NCI-H1105 (cell line): ENCODE results near the gene CAMTA2.
A peak's percentile ranks its signal among the peaks of the same experiment; 100 is the strongest.
"Not testable (repeated sequence)": the region's sequence is repeated elsewhere in the genome, so short reads cannot be mapped to it uniquely, and the experiment has no call there.

Source experiments
- DNase-seq: peaks from one replicate; lab custom pipeline; 2025; lab: John Stamatoyannopoulos, UW

Gene CAMTA2

GRCh38 chr17:4986951-4987766, at the start of gene CAMTA2:
CAMTA2 (minus strand) TSS chr17:4987675; CDS start chr17:4986222, 1,453 bp downstream.
- peak; percentile 93 for DNase-seq

GRCh38 chr17:5035315-5035714, 47.8 kb upstream of the CAMTA2 start, which contains the start of gene SLC52A1:
SLC52A1 (minus strand) TSS chr17:5035426; CDS start chr17:5034606, 820 bp downstream.
- peak; percentile 60 for DNase-seq

DNA sequence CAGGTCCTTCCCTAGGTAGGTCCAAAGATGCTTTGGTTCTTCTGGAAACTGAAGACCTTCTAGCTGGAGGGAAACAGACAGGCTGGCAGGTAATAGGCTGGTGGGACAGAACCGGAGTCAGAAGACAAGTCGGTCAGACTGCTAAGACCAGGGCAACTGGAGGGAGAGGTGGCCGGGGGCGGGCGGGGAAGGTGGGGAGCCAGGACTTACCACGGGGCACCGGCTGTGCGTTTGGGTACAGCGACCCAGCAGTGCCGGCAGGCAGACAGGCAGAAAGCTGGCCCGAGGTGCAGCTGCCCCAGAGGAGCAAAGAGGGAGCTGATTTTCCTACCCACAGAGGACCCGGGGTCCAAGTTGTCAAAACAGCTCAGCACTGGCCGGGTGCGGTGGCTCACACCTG, 47.2 kb upstream of the CAMTA2 start:
- DNase-seq: no peak

DNA sequence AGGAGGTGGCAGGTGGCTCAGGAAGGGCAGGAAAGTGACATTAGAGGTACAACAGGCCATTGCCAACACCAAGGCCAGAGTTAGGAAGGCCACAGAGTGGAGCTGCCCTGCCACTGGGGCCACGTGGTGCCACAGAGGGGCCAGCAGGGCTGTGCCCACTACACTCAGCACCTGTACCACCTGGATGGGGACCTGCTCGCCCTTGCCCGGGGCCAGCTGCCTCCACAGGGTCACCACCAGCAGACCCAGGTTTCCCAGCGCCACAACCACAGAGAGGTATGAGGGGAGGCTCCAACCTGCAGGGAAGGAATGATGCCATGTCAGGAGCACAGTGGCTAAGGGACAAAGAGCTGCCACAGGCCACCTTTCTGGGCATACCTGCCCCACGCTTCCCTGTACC, 46.6 kb upstream of the CAMTA2 start:
- no peak for DNase-seq

DNA sequence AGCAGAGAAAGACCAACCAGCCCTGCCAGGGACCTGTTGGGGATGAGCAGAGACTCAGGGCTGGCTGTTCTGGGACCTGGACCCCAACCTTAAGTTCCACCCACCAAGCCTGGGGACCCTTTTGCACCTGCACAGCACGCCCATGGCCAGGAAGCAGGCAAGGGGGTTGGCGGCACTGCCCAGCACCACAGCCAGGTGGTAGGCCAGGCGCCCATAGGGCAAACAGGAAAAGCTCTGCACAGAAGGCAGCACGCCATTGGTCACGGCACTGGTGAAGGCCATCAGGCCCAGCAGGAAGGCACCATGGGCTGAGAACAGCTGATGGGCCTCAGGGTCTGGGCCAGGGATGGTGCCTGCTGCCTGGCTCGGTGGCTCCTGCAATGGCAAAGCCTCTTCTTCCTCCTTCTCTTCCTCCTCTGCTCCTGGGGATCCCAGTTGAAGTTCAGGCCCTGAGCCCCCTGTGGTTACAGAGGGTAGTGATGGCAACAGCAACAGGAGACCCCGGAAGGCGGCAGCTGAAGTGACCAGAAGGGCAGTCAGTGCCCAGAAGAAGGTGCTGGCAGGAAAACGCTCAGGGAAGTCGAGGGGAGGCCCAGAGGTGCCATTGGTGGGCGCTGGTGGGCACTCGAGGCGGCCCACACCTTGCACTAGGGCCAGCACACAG, 46.0 kb upstream of the CAMTA2 start:
- DNase-seq: no peak

GRCh38 chr17:5032865-5033264, 45.4 kb upstream of the CAMTA2 start:
- DNase-seq: no peak

DNA sequence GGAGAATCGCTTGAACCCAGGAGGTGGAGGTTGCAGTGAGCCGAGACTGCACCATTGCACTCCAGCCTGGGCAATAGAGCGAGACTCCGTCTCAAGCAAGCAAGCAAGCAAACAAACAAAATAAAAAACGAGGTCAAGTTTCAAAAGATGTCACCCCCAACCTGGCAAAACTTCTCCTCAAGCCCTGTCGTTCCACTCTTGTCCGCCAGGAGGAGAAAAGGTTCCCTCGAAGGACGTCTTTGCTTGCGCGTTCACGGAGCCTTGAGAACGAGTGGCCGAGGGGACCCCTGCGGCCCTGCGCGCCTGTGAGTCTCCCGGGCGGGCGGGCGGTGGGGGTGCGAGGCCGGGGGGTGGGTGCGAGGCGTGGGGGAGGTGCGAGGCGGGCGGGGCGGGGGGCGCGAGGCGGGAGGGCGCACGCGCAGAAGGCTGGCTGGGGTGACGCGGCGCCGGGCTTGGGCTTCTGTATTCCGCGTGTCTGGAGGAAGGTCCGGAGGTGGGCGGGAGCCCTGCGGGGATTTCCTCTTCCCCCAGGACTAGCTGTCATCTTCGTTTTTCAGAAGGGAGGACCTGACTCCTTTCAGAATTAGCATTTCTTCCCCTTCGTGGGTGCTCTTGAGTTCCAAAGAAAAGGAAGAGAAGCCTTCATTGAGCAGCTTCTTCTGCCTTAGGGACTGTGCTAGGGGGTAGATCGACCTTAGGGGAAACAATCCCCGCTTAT, 44.0 kb upstream of the CAMTA2 start:
- peak; percentile 67 for DNase-seq

GRCh38 chr17:5030168-5030567, 42.7 kb upstream of the CAMTA2 start:
- DNase-seq: not testable (repeated sequence)

- DNase-seq: no peak
Observed at GRCh38 chr17:5027916-5028315, 40.4 kb upstream of the CAMTA2 start.

DNA sequence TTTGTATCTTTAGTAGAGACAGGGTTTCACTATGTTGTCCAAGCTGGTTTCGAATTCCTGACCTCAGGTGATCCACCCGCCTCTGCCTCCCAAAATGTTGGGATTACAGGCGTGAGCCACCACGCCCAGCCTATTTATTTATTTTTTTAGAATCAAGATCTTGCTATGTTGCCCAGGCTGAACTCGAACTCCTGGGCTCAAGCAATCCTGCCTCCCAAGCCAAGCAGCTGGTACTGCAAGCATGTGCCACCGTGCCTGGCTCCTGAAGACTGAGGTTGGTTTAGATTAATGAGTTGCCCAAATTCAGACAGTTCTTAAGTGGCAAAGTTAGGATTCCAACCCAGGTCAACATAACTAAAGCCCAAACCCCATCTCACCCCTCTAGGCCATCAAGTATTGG, 39.8 kb upstream of the CAMTA2 start:
- DNase-seq: no peak

DNA sequence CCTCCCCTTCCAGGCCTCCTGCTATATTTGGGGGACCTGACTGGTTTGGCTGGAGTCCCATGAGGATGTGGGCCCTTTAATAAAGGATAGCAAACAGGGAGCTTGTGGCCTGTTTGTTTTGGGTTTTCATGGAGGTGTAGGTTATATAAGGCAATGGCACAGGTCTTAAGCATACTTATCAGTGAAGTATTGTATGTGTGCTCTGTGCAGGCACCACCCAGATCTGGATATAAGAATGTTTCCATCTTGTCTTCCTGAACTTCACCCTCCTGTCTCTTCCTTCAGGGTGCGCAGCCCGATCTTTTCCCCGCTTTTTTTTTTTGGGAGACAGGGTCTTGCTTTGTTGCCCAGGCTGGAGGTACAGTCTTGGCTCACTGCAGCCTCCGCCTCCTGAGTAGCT, 37.1 kb upstream of the CAMTA2 start:
- no peak for DNase-seq

DNA sequence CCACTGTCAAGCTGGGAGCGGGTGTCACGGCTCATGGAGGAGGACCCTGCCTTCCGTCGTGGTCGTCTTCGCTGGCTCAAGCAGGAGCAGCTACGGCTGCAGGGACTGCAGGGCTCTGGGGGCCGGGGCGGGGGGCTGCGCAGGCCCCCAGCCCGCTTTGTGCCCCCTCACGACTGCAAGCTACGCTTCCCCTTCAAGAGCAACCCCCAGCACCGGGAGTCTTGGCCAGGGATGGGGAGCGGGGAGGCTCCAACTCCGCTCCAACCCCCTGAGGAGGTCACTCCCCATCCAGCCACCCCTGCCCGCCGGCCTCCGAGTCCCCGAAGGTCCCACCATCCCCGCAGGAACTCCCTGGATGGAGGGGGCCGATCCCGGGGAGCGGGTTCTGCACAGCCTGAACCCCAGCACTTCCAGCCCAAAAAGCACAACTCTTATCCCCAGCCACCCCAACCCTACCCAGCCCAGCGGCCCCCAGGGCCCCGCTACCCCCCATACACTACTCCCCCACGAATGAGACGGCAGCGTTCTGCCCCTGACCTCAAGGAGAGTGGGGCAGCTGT, 36.2 kb upstream of the CAMTA2 start:
- DNase-seq: no peak

DNA sequence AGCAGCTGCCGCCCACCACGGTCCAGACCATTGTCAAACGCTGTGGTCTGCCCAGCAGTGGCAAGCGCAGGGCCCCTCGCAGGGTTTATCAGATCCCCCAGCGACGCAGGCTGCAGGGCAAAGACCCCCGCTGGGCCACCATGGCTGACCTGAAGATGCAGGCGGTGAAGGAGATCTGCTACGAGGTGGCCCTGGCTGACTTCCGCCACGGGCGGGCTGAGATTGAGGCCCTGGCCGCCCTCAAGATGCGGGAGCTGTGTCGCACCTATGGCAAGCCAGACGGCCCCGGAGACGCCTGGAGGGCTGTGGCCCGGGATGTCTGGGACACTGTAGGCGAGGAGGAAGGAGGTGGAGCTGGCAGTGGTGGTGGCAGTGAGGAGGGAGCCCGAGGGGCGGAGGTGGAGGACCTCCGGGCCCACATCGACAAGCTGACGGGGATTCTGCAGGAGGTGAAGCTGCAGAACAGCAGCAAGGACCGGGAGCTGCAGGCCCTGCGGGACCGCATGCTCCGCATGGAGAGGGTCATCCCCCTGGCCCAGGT, 34.8 kb upstream of the CAMTA2 start:
- DNase-seq: no peak

- DNase-seq: no peak
Observed at GRCh38 chr17:5020502-5021023, 33.1 kb upstream of the CAMTA2 start.

- no peak for DNase-seq
Observed at GRCh38 chr17:5019475-5019956, 32.0 kb upstream of the CAMTA2 start.

DNA sequence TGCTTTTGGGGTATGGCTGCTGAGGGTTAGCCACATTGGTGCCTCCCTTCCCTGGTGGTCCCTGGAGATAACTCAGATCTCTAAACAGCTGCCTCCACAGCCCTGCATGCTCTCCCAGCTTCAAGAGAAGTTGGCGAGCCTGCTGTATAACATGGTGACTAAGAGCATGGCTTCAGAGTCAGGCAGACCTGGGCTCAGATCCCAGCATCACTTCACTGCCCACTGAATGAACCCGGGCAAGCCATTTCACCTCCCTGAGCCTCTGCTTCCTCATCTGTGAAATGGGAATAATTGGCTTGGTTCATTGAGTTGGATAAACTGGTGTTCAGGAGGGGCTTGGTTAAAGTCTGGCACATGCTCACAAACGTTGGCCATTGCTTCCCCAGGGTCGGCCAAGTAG, 26.9 kb upstream of the CAMTA2 start:
- no peak for DNase-seq

- DNase-seq: no peak
Observed at GRCh38 chr17:5011928-5012327, 24.5 kb upstream of the CAMTA2 start.

- no peak for DNase-seq
Observed at GRCh38 chr17:5003214-5003867, 15.9 kb upstream of the CAMTA2 start.

GRCh38 chr17:5002121-5002788, 14.8 kb upstream of the CAMTA2 start:
- DNase-seq: no peak

GRCh38 chr17:5000237-5000639, 12.8 kb upstream of the CAMTA2 start:
- no peak for DNase-seq
